SH-SY5Y (cell line): Measurements from ENCODE around the gene C1QL2.

Experiments used
- GATA2 ChIP-seq: IDR thresholded peaks from 2 replicates; pipeline ENCODE4 v1.6.1; 2011; ENCODE audit warnings: mild to moderate bottlenecking, low read depth, low read length
- GATA3 ChIP-seq: IDR thresholded peaks from 2 replicates; pipeline ENCODE4 v1.6.1; 2011; ENCODE audit warnings: low read depth, mild to moderate bottlenecking, low read length, moderate library complexity

- TF ChIP-seq GATA3 (no peak), GATA2 (no peak)
Observed at GRCh38 chr2:119181791-119182445, 23.4 kb upstream of the C1QL2 start.
